DOHH2 (cell line): ENCODE data around the gene ST3GAL3.

Experiments used
- H3F3A ChIP-seq: fragments of 200-600 bp; sonication (generic), shearing (Covaris generic); 2 replicates; pipeline ENCODE4 v1.6.0; 2016; ENCODE audit warnings: antibody characterized with exemption, mild to moderate bottlenecking; ENCODE audit not compliant: control insufficient read depth, insufficient read depth
- H3K27ac ChIP-seq: fragments of 200-600 bp; sonication (generic); 2 replicates; pipeline ENCODE4 v1.5.1; 2014; ENCODE audit warnings: low read depth, mild to moderate bottlenecking, low read length, moderate library complexity
- H3K27me3 ChIP-seq: fragments of 200-600 bp; sonication (generic); 2 replicates; pipeline ENCODE4 v1.6.1; 2014; ENCODE audit warnings: mild to moderate bottlenecking, low read length, mixed read lengths; ENCODE audit not compliant: control insufficient read depth
- H3K36me3 ChIP-seq: fragments of 200-600 bp; sonication (generic); 2 replicates; pipeline ENCODE4 v1.6.1; 2014; ENCODE audit warnings: mild to moderate bottlenecking, low read length, moderate library complexity, mixed read lengths; ENCODE audit not compliant: control insufficient read depth
- H3K4me1 ChIP-seq: fragments of 200-600 bp; sonication (generic); 2 replicates; pipeline ENCODE4 v1.6.1; 2014; ENCODE audit warnings: mild to moderate bottlenecking, low read length, mixed read lengths; ENCODE audit not compliant: control insufficient read depth
- H3K4me2 ChIP-seq: fragments of 200-600 bp; sonication (generic); 2 replicates; pipeline ENCODE4 v1.6.0; 2014; ENCODE audit warnings: mild to moderate bottlenecking, low read length, moderate library complexity
- H3K4me3 ChIP-seq: fragments of 200-600 bp; sonication (generic); 2 replicates; pipeline ENCODE4 v1.5.1; 2014; ENCODE audit warnings: mild to moderate bottlenecking, low read length, mixed read lengths
- H3K79me2 ChIP-seq: fragments of 200-600 bp; sonication (generic); 2 replicates; pipeline ENCODE4 v1.6.1; 2014; ENCODE audit warnings: mild to moderate bottlenecking, low read length, mixed read lengths; ENCODE audit not compliant: control insufficient read depth
- H3K9me2 ChIP-seq: fragments of 200-600 bp; sonication (generic); replicated peaks from 2 replicates; pipeline ENCODE4 v1.6.1; 2014; ENCODE audit warnings: mild to moderate bottlenecking, low read length, mixed read lengths; ENCODE audit not compliant: control insufficient read depth
- H3K9me3 ChIP-seq: fragments of 200-600 bp; sonication (generic); 2 replicates; pipeline ENCODE4 v1.6.1; 2014; ENCODE audit warnings: antibody characterized with exemption, low read length, mixed read lengths; ENCODE audit not compliant: control insufficient read depth, insufficient read depth
- H4K20me1 ChIP-seq: fragments of 200-600 bp; sonication (generic); 2 replicates; pipeline ENCODE4 v1.6.0; 2014; ENCODE audit warnings: low read depth, mild to moderate bottlenecking, antibody characterized with exemption, low read length, moderate library complexity; ENCODE audit not compliant: control insufficient read depth, insufficient read depth
- EZH2phosphoT487 ChIP-seq: fragments of 200-600 bp; sonication (generic); IDR thresholded peaks from 2 replicates; pipeline ENCODE4 v1.6.1; 2017; ENCODE audit warnings: borderline replicate concordance, mild to moderate bottlenecking, antibody characterized with exemption, low read length, moderate library complexity, mixed read lengths
- TF ChIP-seq, protein P1 (sequence below): fragments of 200-600 bp; sonication (generic); IDR thresholded peaks from one replicate; pipeline ENCODE4 v1.5.1; 2014; ENCODE audit warnings: antibody characterized with exemption, mild to moderate bottlenecking, low read depth, low read length; ENCODE audit not compliant: poor library complexity, severe bottlenecking

The ST3GAL3 gene

GRCh38 chr1:43760745-43761317 lies 53.5 kb downstream of the ST3GAL3 start:
- Histone ChIP-seq H3K27ac (no peak overlapping the region), H3K36me3 (no peaks in the 10 kb centered on the region)

DNA sequence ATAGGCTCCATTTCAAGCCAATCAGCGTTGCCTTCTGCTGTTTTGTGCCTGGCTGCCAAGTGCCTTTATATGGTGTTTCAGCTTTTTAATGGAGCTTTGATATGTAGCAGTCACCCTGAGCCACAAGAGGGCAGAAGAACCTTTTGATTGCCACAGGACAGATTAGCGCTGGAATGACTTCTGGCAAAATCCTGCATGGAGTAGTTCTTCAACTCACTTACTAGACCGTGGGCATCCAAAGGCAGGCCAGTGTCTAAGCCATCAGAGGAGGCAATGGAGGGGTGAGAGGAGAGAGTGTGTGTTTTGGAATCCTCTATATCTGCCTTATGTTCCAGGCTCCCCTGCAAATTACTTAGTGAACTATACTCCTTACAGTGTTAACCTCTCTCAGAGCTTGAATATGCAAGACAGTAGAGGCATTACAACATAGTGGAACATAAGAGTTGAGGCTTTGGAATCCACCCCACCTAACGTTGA lies 56.2 kb downstream of the ST3GAL3 start:
- H3K4me1 ChIP-seq: peaks cover 7% of the 10 kb centered on the region
- no peaks in the 10 kb centered on the region for H3K9me2 ChIP-seq
- no peaks in the 10 kb centered on the region for H3K9me3 ChIP-seq
- H3K4me2 ChIP-seq: no peak overlapping the region
- no peaks in the 10 kb centered on the region for H3K27me3 ChIP-seq
- no peak overlapping the region for H3K27ac ChIP-seq
- H3K4me3 ChIP-seq: no peak overlapping the region
- TF ChIP-seq EZH2phosphoT487: no peak
- TF ChIP-seq, protein P1, sequence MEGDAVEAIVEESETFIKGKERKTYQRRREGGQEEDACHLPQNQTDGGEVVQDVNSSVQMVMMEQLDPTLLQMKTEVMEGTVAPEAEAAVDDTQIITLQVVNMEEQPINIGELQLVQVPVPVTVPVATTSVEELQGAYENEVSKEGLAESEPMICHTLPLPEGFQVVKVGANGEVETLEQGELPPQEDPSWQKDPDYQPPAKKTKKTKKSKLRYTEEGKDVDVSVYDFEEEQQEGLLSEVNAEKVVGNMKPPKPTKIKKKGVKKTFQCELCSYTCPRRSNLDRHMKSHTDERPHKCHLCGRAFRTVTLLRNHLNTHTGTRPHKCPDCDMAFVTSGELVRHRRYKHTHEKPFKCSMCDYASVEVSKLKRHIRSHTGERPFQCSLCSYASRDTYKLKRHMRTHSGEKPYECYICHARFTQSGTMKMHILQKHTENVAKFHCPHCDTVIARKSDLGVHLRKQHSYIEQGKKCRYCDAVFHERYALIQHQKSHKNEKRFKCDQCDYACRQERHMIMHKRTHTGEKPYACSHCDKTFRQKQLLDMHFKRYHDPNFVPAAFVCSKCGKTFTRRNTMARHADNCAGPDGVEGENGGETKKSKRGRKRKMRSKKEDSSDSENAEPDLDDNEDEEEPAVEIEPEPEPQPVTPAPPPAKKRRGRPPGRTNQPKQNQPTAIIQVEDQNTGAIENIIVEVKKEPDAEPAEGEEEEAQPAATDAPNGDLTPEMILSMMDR: peak; percentile 93
- no peaks in the 10 kb centered on the region for H3K36me3 ChIP-seq
- H3K79me2 ChIP-seq: no peaks in the 10 kb centered on the region
- peaks cover 3% of the 10 kb centered on the region; the same call in 1 of the 2 replicates for H3F3A ChIP-seq
- no peaks in the 10 kb centered on the region for H4K20me1 ChIP-seq

More at GRCh38 chr1:43760745-43761317, 53.5 kb downstream of the ST3GAL3 start:
- Histone ChIP-seq H3K27me3 (no peaks in the 10 kb centered on the region), H3K9me3 (no peaks in the 10 kb centered on the region), H3K4me1 (no peaks in the 10 kb centered on the region), H3F3A (peaks cover 3% of the 10 kb centered on the region; the same call in 1 of the 2 replicates), H3K4me2 (no peak overlapping the region), H4K20me1 (no peaks in the 10 kb centered on the region), H3K79me2 (no peaks in the 10 kb centered on the region), H3K9me2 (no peaks in the 10 kb centered on the region), H3K4me3 (no peak overlapping the region)
- TF ChIP-seq, protein P1: no peak
- no peak for TF ChIP-seq EZH2phosphoT487

- Histone ChIP-seq H3K4me3 (no peak overlapping the region), H3K27ac (no peak overlapping the region), H3K27me3 (no peaks in the 10 kb centered on the region), H3K36me3 (no peaks in the 10 kb centered on the region), H3K9me2 (no peaks in the 10 kb centered on the region), H4K20me1 (no peaks in the 10 kb centered on the region), H3K4me1 (peaks cover 11% of the 10 kb centered on the region), H3K79me2 (no peaks in the 10 kb centered on the region), H3K4me2 (no peak overlapping the region), H3K9me3 (no peaks in the 10 kb centered on the region), H3F3A (peaks cover 3% of the 10 kb centered on the region; the same call in 1 of the 2 replicates)
- TF ChIP-seq EZH2phosphoT487: no peak
- TF ChIP-seq, protein P1: no peak
These were observed 57.2 kb downstream of the ST3GAL3 start for GRCh38 chr1:43764581-43764980.
